Transverse colon (tissue), 3 donors: ENCODE data around the gene MAJIN.
"Not testable (repeated sequence)": the region's sequence is repeated elsewhere in the genome, so short reads cannot be mapped to it uniquely, and the experiment has no call there.

ENCODE experiments used
- CTCF ChIP-seq, 5 experiments: fragments of 200-600 bp in 3 of 5; fragments of 450-650 bp in 2 of 5; sonication (generic) in 3 of 5; IDR thresholded peaks; 1 replicate in 2 of 5; 2 replicates in 3 of 5; pipeline ENCODE4 v1.5.1; 2016 to 2017; ENCODE audit warnings: antibody characterized with exemption in 5 of 5, inconsistent platforms in 3 of 5, mild to moderate bottlenecking in 2 of 5, moderate library complexity in 1 of 5
- EP300 ChIP-seq: sonication (generic); formaldehyde crosslinking; IDR thresholded peaks from one replicate; pipeline ENCODE4 v1.6.1; 2017; ENCODE audit warnings: antibody characterized with exemption, low read depth
- POLR2A ChIP-seq: fragments of 450-650 bp; IDR thresholded peaks from one replicate; pipeline ENCODE4 v1.6.1; 2016; ENCODE audit warnings: antibody characterized with exemption, mild to moderate bottlenecking, moderate library complexity

- not testable (repeated sequence) for TF ChIP-seq POLR2A; CTCF (IDR thresholded peaks at IDR 0.05); EP300
Observed at GRCh38 chr11:65003968-65004367, 32.1 kb upstream of the MAJIN start.
